GM10847 (cell line): ENCODE results near the gene CD82.

ENCODE experiments used
- POLR2A ChIP-seq: IDR thresholded peaks from 2 replicates; pipeline ENCODE4 v1.6.1; 2011; ENCODE audit not compliant: insufficient read length; ENCODE audit errors: extremely low read depth

CD82 gene

GRCh38 chr11:44530413-44531115 lies 34.9 kb upstream of the CD82 start:
- no peak for TF ChIP-seq POLR2A

- no peak for TF ChIP-seq POLR2A
Measured at GRCh38 chr11:44531116-44531504, 34.4 kb upstream of the CD82 start.

GRCh38 chr11:44531636-44532035 lies 33.8 kb upstream of the CD82 start:
- no peak for TF ChIP-seq POLR2A

- no peak for TF ChIP-seq POLR2A
Measured at GRCh38 chr11:44532809-44533208, 32.7 kb upstream of the CD82 start.

- TF ChIP-seq POLR2A, result no peak
Measured at GRCh38 chr11:44533921-44534711, 31.3 kb upstream of the CD82 start.

GRCh38 chr11:44535191-44535980 lies 30.1 kb upstream of the CD82 start:
- TF ChIP-seq POLR2A, result no peak

GRCh38 chr11:44536788-44537516 lies 28.5 kb upstream of the CD82 start:
- no peak for TF ChIP-seq POLR2A

- no peak for TF ChIP-seq POLR2A
Measured at GRCh38 chr11:44537679-44538078, 27.8 kb upstream of the CD82 start.

- no peak for TF ChIP-seq POLR2A
Measured at GRCh38 chr11:44538375-44539054, 26.9 kb upstream of the CD82 start.

- TF ChIP-seq POLR2A, result no peak
Measured at GRCh38 chr11:44539971-44540370, 25.5 kb upstream of the CD82 start.

- no peak for TF ChIP-seq POLR2A
Measured at GRCh38 chr11:44540667-44541066, 24.8 kb upstream of the CD82 start.

GRCh38 chr11:44542372-44542771 lies 23.1 kb upstream of the CD82 start:
- no peak for TF ChIP-seq POLR2A

GRCh38 chr11:44548032-44548695 lies 17.3 kb upstream of the CD82 start:
- no peak for TF ChIP-seq POLR2A

- TF ChIP-seq POLR2A, result no peak
Measured at GRCh38 chr11:44550123-44550522, 15.3 kb upstream of the CD82 start.
